Kidney (tissue), 14 donors: Measurements from ENCODE around the gene PSMB1. TPM values are rescaled to one million over a fixed set of nuclear protein-coding genes. Genes with fewer than 3 reads are reported as not detected.
A peak's percentile ranks its signal among the peaks of the same experiment; 100 is the strongest.

Source experiments
- DNase-seq, 5 donors: peaks; one replicate each; pipeline ENCODE4 v3.0.0-alpha.2; 2013 to 2020
- FAIRE-seq: peaks from 2 replicates; lab custom pipeline; 2012; peaks lifted over from hg19 to GRCh38; lab: Jason Lieb, UNC
- H3K27ac ChIP-seq, 2 donors: one replicate each; pipeline ENCODE4 v1.7.0; 2013; ENCODE audit warnings: low read depth in 2 of 2, low read length in 2 of 2, inconsistent platforms in 1 of 2
- H3K27me3 ChIP-seq: one replicate; pipeline ENCODE4 v1.7.1; 2013; ENCODE audit warnings: low read length, inconsistent platforms; ENCODE audit not compliant: control insufficient read depth, insufficient read depth
- H3K36me3 ChIP-seq, 3 donors: one replicate each; pipeline versions ENCODE4 v1.7.0 to v1.7.1; 2013; ENCODE audit warnings: low read length in 3 of 3, control low read depth in 1 of 3, inconsistent platforms in 1 of 3; ENCODE audit not compliant: insufficient read depth in 3 of 3, control insufficient read depth in 2 of 3
- H3K4me1 ChIP-seq, 3 donors: one replicate each; pipeline versions ENCODE4 v1.7.0 to v1.7.1; 2013; ENCODE audit warnings: low read length in 3 of 3, inconsistent platforms in 1 of 3, low read depth in 1 of 3; ENCODE audit not compliant: control insufficient read depth in 2 of 3, insufficient read depth in 2 of 3
- H3K4me3 ChIP-seq, 3 donors: one replicate each; pipeline versions ENCODE4 v1.7.0 to v1.8.1; 2013; ENCODE audit warnings: low read length in 3 of 3, control low read depth in 1 of 3, inconsistent platforms in 1 of 3
- H3K9ac ChIP-seq, 3 donors: one replicate each; pipeline versions ENCODE4 v1.7.0 to v1.7.1; 2013; ENCODE audit warnings: low read length in 3 of 3, control low read depth in 1 of 3, inconsistent platforms in 1 of 3
- H3K9me3 ChIP-seq, 3 donors: one replicate each; pipeline versions ENCODE4 v1.7.0 to v1.7.1; 2013; ENCODE audit warnings: low read length in 3 of 3, control low read depth in 1 of 3, inconsistent platforms in 1 of 3; ENCODE audit not compliant: control insufficient read depth in 2 of 3, insufficient read depth in 1 of 3
- CTCF ChIP-seq: IDR thresholded peaks from 3 replicates; pipeline ENCODE4 v1.5.1; 2012; ENCODE audit warnings: mild to moderate bottlenecking, moderate library complexity, borderline replicate concordance; ENCODE audit not compliant: insufficient read depth; ENCODE audit errors: extremely low read depth
- intact Hi-C: fragments of 100-400 bp; cut with DNase I; formaldehyde crosslinking; loops from one replicate; pipeline ENCODE4 v1.11.1; 2022
- polyA plus RNA-seq: library from polyadenylated mRNA; stranded (reverse); fragments of 350-450 nt; fragmentation: Illumina TruSeq; extraction: RNeasy Lipid Tissue Mini Kit (QIAGEN cat#74804); gene quantifications from one replicate; pipeline ENCODE4 v1.2.3, GENCODE V29; 2014; ENCODE audit warnings: low read depth, low replicate concordance; ENCODE audit not compliant: insufficient read depth
- total RNA-seq: library from RNA; stranded (reverse); fragmentation: NEBNext Ultra II Directional; extraction: Animal tissue kit (Norgen Biotek cat#: 25700); gene quantifications from one replicate; pipeline ENCODE4 v1.2.1, GENCODE V29; 2021
- donor health status: control.
- donor health status: control.
- donor health status: control.
- donor health status: control.
- donor health status: control.
- donor health status: DM: yes; HTN: yes; CAD: no.
- donor health status: Normal renal cell carcinoma (clear cell type).

PSMB1 gene
- total and polyA plus RNA-seq, 2 donors from 2014 or later, result 132 to 309 TPM

- no peaks in the 10 kb centered on the region for H3K27me3 ChIP-seq
- no peak for FAIRE-seq
- intact Hi-C loops, result no loop called here
Measured at GRCh38 chr6:170584181-170584953, 31.3 kb upstream of the PSMB1 start, which contains the start of gene PDCD2. Gene PDCD2 (minus strand): TSS chr6:170584637. CDS start chr6:170584581, 56 bp downstream.

GRCh38 chr6:170583756-170584180 is 30.7 kb upstream of the PSMB1 start:
- Histone ChIP-seq H3K9ac (peak overlapping the region; percentile 42 to 70 (median 66)), H3K27me3 (no peaks in the 10 kb centered on the region), H3K27ac (peak overlapping the region; percentile 75 to 88), H3K9me3 (no peaks in the 10 kb centered on the region), H3K36me3 (peaks cover 4 to 19% (median 18%) of the 10 kb centered on the region in 3 donors), H3K4me1 (peaks cover 0 to 6% (median 3%) of the 10 kb centered on the region in 3 donors), H3K4me3 (peak overlapping the region; percentile 81 to 98 (median 98))
- FAIRE-seq, result no peak
- no peak for TF ChIP-seq CTCF
- peak in 1 of 5 donors; percentile 56 for DNase-seq
- intact Hi-C loops, result no loop called here

More at GRCh38 chr6:170584181-170584953, 31.3 kb upstream of the PSMB1 start, which contains the start of gene PDCD2:
- DNase-seq, result peak; percentile 94 to 98 (median 96)
- H3K9ac ChIP-seq, result peak within 1 kb of the TSS; percentile 70 to 93 (median 75)
- no peaks in the 10 kb centered on the region for H3K9me3 ChIP-seq
- peak within 1 kb of the TSS; percentile 88 to 95 for H3K27ac ChIP-seq
- no peak for TF ChIP-seq CTCF
- H3K36me3 ChIP-seq, result peaks cover 4 to 18% (median 17%) of the 10 kb centered on the region in 3 donors
- peaks cover 0 to 6% (median 3%) of the 10 kb centered on the region in 3 donors for H3K4me1 ChIP-seq
- peak within 1 kb of the TSS; percentile 81 to 98 (median 98) for H3K4me3 ChIP-seq

GRCh38 chr6:170578909-170579308 is 25.8 kb upstream of the PSMB1 start:
- Histone ChIP-seq H3K9ac (no peak overlapping the region), H3K27me3 (no peaks in the 10 kb centered on the region), H3K36me3 (peaks cover 4 to 39% (median 35%) of the 10 kb centered on the region in 3 donors), H3K9me3 (no peaks in the 10 kb centered on the region), H3K4me1 (peaks cover 0 to 3% (median 0%) of the 10 kb centered on the region in 3 donors), H3K4me3 (no peak overlapping the region), H3K27ac (no peak overlapping the region)
- DNase-seq (no peak), FAIRE-seq (no peak)
- intact Hi-C loops, result no loop called here
- TF ChIP-seq CTCF, result no peak
